HCT116 (cell line): ENCODE data around the gene ZMYND10. TPM values are rescaled to one million over a fixed set of nuclear protein-coding genes. Genes with fewer than 3 reads are reported as not detected.

ENCODE experiments used
- ATAC-seq: fragments of 200-7000 bp; cut with Tn5 transposase; 2 replicates; pipeline ENCODE4 v1.9.1; 2020; ENCODE audit warnings: mild to moderate bottlenecking, moderate library complexity
- BruUV-seq: library from RNA; stranded (reverse); fragments of 400-500 nt; replicated peaks from 2 replicates; lab custom pipeline; 2021; lab: Mats Ljungman, UMichigan
- CTCF ChIA-PET: fragments of 300-600 bp; sonication (Branson Sonifier 250); formaldehyde crosslinking; loops from one replicate; lab custom pipeline; 2021; ENCODE audit warnings: antibody characterized with exemption; lab: Charles Lee
- POLR2A ChIA-PET: fragments of 300-600, 350-600 bp; sonication (Branson Sonifier 250); formaldehyde crosslinking; loops from one replicate; lab custom pipeline; 2021; ENCODE audit warnings: antibody characterized with exemption; lab: Charles Lee
- RAD21 ChIA-PET, 2 experiments: fragments of 300-600 bp; sonication (Branson Sonifier 250); formaldehyde crosslinking; loops; one replicate each; lab custom pipeline; 2023; ENCODE audit warnings: low total read pairs in 2 of 2; ENCODE audit not compliant: uncharacterized antibody in 2 of 2, unreplicated experiment in 2 of 2, low non-redundant PET in 1 of 2; lab: Charles Lee
- DNase-seq: peaks from one replicate; pipeline ENCODE4 v3.0.0-alpha.2; 2010; ENCODE audit warnings: low read depth, low spot score
- H2AFZ ChIP-seq: fragments of 200-600 bp; shearing (Covaris generic), sonication (generic); 2 replicates; pipeline ENCODE4 v1.6.1; 2017; ENCODE audit warnings: low read depth, mixed run types, mixed read lengths, antibody characterized with exemption, low read length; ENCODE audit not compliant: poor library complexity, severe bottlenecking
- H3K27ac ChIP-seq: 2 replicates; pipeline ENCODE4 v1.5.1; 2012; ENCODE audit warnings: low read depth, low read length
- H3K27me3 ChIP-seq: fragments of 200-600 bp; sonication (generic); 2 replicates; pipeline ENCODE4 v1.6.1; 2016; ENCODE audit warnings: mixed run types, low read length, mixed read lengths; ENCODE audit not compliant: insufficient read depth
- H3K36me3 ChIP-seq, 2 experiments: fragments of 200-500 bp in 1 of 2; fragments of 200-600 bp in 1 of 2; sonication (Bioruptor generic) in 1 of 2; sonication (generic) in 1 of 2; 2 replicates each; pipeline versions ENCODE4 v1.5.1 to v1.6.1; 2014 to 2016; ENCODE audit warnings: low read length in 2 of 2, inconsistent platforms in 1 of 2, mixed read lengths in 1 of 2, mixed run types in 1 of 2; ENCODE audit not compliant: insufficient read depth in 2 of 2, control insufficient read depth in 1 of 2
- H3K4me1 ChIP-seq, 2 experiments: fragments of 200-600 bp in 1 of 2; sonication (generic) in 1 of 2; 2 replicates each; pipeline versions ENCODE4 v1.5.1 to v1.6.1; 2012 to 2017; ENCODE audit warnings: low read length in 2 of 2, inconsistent platforms in 1 of 2, mild to moderate bottlenecking in 1 of 2, mixed read lengths in 1 of 2, mixed run types in 1 of 2, moderate library complexity in 1 of 2; ENCODE audit not compliant: insufficient read depth in 2 of 2, control insufficient read depth in 1 of 2
- H3K4me2 ChIP-seq: fragments of 200-600 bp; sonication (generic); 2 replicates; pipeline ENCODE4 v1.6.1; 2017; ENCODE audit warnings: mixed run types, low read length, mixed read lengths
- H3K4me3 ChIP-seq, 2 experiments: fragments of 200-600 bp in 1 of 2; sonication (generic) in 1 of 2; replicated peaks in 1 of 2; 2 replicates each; pipeline ENCODE4 v1.5.1; 2011 to 2016; ENCODE audit warnings: low read length in 2 of 2, control low read depth in 1 of 2, low read depth in 1 of 2, mild to moderate bottlenecking in 1 of 2, mixed read lengths in 1 of 2, mixed run types in 1 of 2
- H3K79me2 ChIP-seq: fragments of 200-600 bp; sonication (generic); 2 replicates; pipeline ENCODE4 v1.6.1; 2017; ENCODE audit warnings: mild to moderate bottlenecking, mixed run types, low read length, moderate library complexity, mixed read lengths; ENCODE audit not compliant: insufficient read depth
- H3K9ac ChIP-seq: fragments of 200-600 bp; sonication (generic); 2 replicates; pipeline ENCODE4 v1.6.1; 2016; ENCODE audit warnings: low read length, mixed read lengths
- H3K9me2 ChIP-seq: fragments of 200-600 bp; sonication (generic), shearing (Covaris generic); 2 replicates; pipeline ENCODE4 v1.6.1; 2017; ENCODE audit warnings: mixed run types, mild to moderate bottlenecking, moderate library complexity; ENCODE audit not compliant: insufficient read depth
- H3K9me3 ChIP-seq, 2 experiments: fragments of 200-500 bp in 1 of 2; fragments of 200-600 bp in 1 of 2; sonication (Bioruptor generic) in 1 of 2; sonication (generic) in 1 of 2; 2 replicates each; pipeline ENCODE4 v1.6.1; 2014 to 2017; ENCODE audit warnings: low read length in 2 of 2, mixed read lengths in 2 of 2, inconsistent platforms in 1 of 2, low read depth in 1 of 2, mild to moderate bottlenecking in 1 of 2, mixed run types in 1 of 2, moderate library complexity in 1 of 2; ENCODE audit not compliant: control insufficient read depth in 1 of 2, insufficient read depth in 1 of 2
- H4K20me1 ChIP-seq: fragments of 200-600 bp; sonication (generic), shearing (Covaris generic); 2 replicates; pipeline ENCODE4 v1.6.1; 2017; ENCODE audit warnings: mixed run types, mild to moderate bottlenecking, moderate library complexity; ENCODE audit not compliant: insufficient read depth
- ATF3 ChIP-seq: IDR thresholded peaks from 2 replicates; pipeline ENCODE4 v1.6.1; 2012
- CBX3 ChIP-seq: IDR thresholded peaks from 2 replicates; pipeline ENCODE4 v1.6.1; 2012; ENCODE audit warnings: low read depth
- CEBPB ChIP-seq: IDR thresholded peaks from 2 replicates; pipeline ENCODE4 v1.6.1; 2012; ENCODE audit warnings: low read depth
- CTCF ChIP-seq, 3 experiments: fragments of 200-600 bp in 1 of 3; sonication (generic) in 1 of 3; IDR thresholded peaks in 2 of 3; conservative IDR thresholded peaks in 1 of 3; 2 replicates each; pipeline ENCODE4 v1.5.1; 2012 to 2017; ENCODE audit warnings: low read depth in 2 of 3, low read length in 2 of 3, antibody characterized with exemption in 1 of 3, borderline replicate concordance in 1 of 3, control low read depth in 1 of 3, mild to moderate bottlenecking in 1 of 3, mixed read lengths in 1 of 3, mixed run types in 1 of 3, moderate library complexity in 1 of 3; ENCODE audit not compliant: insufficient read depth in 1 of 3
- ELF1 ChIP-seq: IDR thresholded peaks from 2 replicates; pipeline ENCODE4 v1.6.1; 2012; ENCODE audit warnings: low read depth, borderline replicate concordance
- EZH2phosphoT487 ChIP-seq: fragments of 200-600 bp; IDR thresholded peaks from 2 replicates; pipeline ENCODE4 v1.6.1; 2018; ENCODE audit warnings: antibody characterized with exemption, borderline replicate concordance
- FOSL1 ChIP-seq: IDR thresholded peaks from 2 replicates; pipeline ENCODE4 v1.6.1; 2012; ENCODE audit warnings: low read depth
- JUND ChIP-seq: IDR thresholded peaks from 2 replicates; pipeline ENCODE4 v1.6.1; 2012
- MAX ChIP-seq: IDR thresholded peaks from 2 replicates; pipeline ENCODE4 v1.6.1; 2012
- POLR2A ChIP-seq: IDR thresholded peaks from 2 replicates; pipeline ENCODE4 v1.7.0; 2011; ENCODE audit warnings: borderline replicate concordance; ENCODE audit not compliant: insufficient read depth, insufficient read length; ENCODE audit errors: extremely low read depth
- POLR2AphosphoS5 ChIP-seq: IDR thresholded peaks from 2 replicates; pipeline ENCODE4 v1.6.1; 2011; ENCODE audit warnings: mild to moderate bottlenecking, low read depth, low read length, moderate library complexity
- RAD21 ChIP-seq: IDR thresholded peaks from 2 replicates; pipeline ENCODE4 v1.6.1; 2012; ENCODE audit warnings: low read depth, mild to moderate bottlenecking
- SP1 ChIP-seq: IDR thresholded peaks from 2 replicates; pipeline ENCODE4 v1.6.1; 2012; ENCODE audit warnings: low read depth
- SRF ChIP-seq: IDR thresholded peaks from 2 replicates; pipeline ENCODE4 v1.6.1; 2012; ENCODE audit warnings: low read depth
- TCF7L2 ChIP-seq: IDR thresholded peaks from 2 replicates; pipeline ENCODE4 v1.7.0; 2011; ENCODE audit warnings: borderline replicate concordance, inconsistent platforms; ENCODE audit not compliant: insufficient read depth, insufficient read length; ENCODE audit errors: extremely low read depth
- YY1 ChIP-seq: IDR thresholded peaks from 2 replicates; pipeline ENCODE4 v1.6.1; 2011; ENCODE audit warnings: low read length, low read depth, moderate library complexity, mild to moderate bottlenecking; ENCODE audit not compliant: insufficient replicate concordance; ENCODE audit errors: extremely low read depth
- ZBTB33 ChIP-seq: IDR thresholded peaks from 2 replicates; pipeline ENCODE4 v1.6.1; 2011; ENCODE audit warnings: mild to moderate bottlenecking, low read length, moderate library complexity; ENCODE audit not compliant: insufficient replicate concordance; ENCODE audit errors: extremely low read depth
- ZNF274 ChIP-seq: fragments of 200-500 bp; sonication (Bioruptor generic); IDR thresholded peaks from 2 replicates; pipeline ENCODE4 v1.6.1; 2014; ENCODE audit warnings: mild to moderate bottlenecking, low read depth, low read length, inconsistent platforms
- intact Hi-C: fragments of 100-400 bp; cut with micrococcal nuclease; formaldehyde crosslinking; loops from 2 replicates; pipeline ENCODE4 v1.10.0; 2022
- total RNA-seq: library from RNA; stranded (reverse); gene quantifications from one replicate; pipeline ENCODE4 v1.2.1, GENCODE V29; 2021; ENCODE audit not compliant: unreplicated experiment

Gene ZMYND10
- total RNA-seq, 1 experiment from 2014 or later: 3.3 TPM

GRCh38 chr3:50297384-50297775 lies 48.2 kb downstream of the ZMYND10 start (continued):
- TF ChIP-seq CTCF (IDR thresholded peaks at IDR 0.05 in 2 of 3, conservative IDR thresholded peaks at IDR 0.05 in 1 of 3; ENCODE audit: borderline replicate concordance in 1 of 3, insufficient read depth in 1 of 3, low read depth in 2 of 3, low read length in 2 of 3): no peak
- no peak for TF ChIP-seq POLR2A
- no peak for TF ChIP-seq FOSL1
- no peak for TF ChIP-seq JUND
- TF ChIP-seq ZBTB33: no peak
- no peak for TF ChIP-seq ATF3
- TF ChIP-seq ELF1: no peak
- no peak for TF ChIP-seq SP1

- no peak for DNase-seq
- Histone ChIP-seq H3K4me1 (peaks cover 14 to 39% of the 10 kb centered on the region in 2 experiments), H3K27ac (no peak overlapping the region), H3K9me3 (no peaks in the 10 kb centered on the region), H3K4me3 (no peak overlapping the region), H4K20me1 (no peaks in the 10 kb centered on the region), H3K9me2 (no peaks in the 10 kb centered on the region), H3K36me3 (no peaks in the 10 kb centered on the region), H2AFZ (no peak overlapping the region), H3K9ac (no peak overlapping the region), H3K79me2 (peaks cover 6% of the 10 kb centered on the region), H3K4me2 (no peak overlapping the region), H3K27me3 (no peaks in the 10 kb centered on the region)
- ChIA-PET RAD21 (no interaction called here), CTCF (no interaction called here), POLR2A (interaction anchor here (1.2 kb wide), 1 partner anchor 61 kb away, joined by 3 read pairs; the partner anchor contains the start of gene GNAI2)
- intact Hi-C loops: no loop called here
- no TSS peak for BruUV-seq
- ATAC-seq: no peak
- TF ChIP-seq ZBTB33 (no peak), CBX3 (no peak), SP1 (no peak), POLR2A (no peak), ZNF274 (no peak), TCF7L2 (no peak), YY1 (no peak), SRF (no peak), MAX (no peak), CEBPB (no peak), RAD21 (no peak), POLR2AphosphoS5 (no peak), EZH2phosphoT487 (no peak), ATF3 (no peak)
These were observed 48.7 kb downstream of the ZMYND10 start for GRCh38 chr3:50296721-50297383.
